Measurements from ENCODE around the gene NFU1.

DNA sequence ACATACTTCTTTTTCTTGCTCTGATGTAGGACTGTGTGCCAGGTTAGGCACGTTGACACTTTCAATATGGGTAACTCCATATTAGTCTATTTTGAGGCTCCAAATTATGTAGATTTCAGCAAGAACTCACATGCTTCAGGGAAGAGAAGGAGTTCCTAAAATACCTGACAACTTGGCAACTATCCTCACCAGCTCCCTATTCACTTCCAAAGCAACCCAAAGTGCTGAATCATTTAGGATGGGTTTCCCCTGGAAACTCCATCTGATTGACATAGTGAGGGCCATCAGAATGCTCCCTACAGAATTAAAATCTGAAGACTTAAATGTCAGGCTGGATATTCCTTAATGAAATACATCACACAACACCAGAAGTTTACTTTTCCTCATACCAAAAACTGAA lies 32.5 kb upstream of the NFU1 start:
- TF ChIP-seq EZH2 (IDR thresholded peaks at IDR 0.05) (no peak), FOSL1 (IDR thresholded peaks at IDR 0.05; ENCODE audit: low read depth) (no peak), CEBPB (IDR thresholded peaks at IDR 0.05; ENCODE audit: low read depth) (no peak), CBX3 (IDR thresholded peaks at IDR 0.05; ENCODE audit: low read depth) (no peak), POLR2AphosphoS5 (IDR thresholded peaks at IDR 0.05; ENCODE audit: low read depth, low read length) (no peak), POLR2A (IDR thresholded peaks at IDR 0.05; ENCODE audit: borderline replicate concordance, extremely low read depth, insufficient read depth, insufficient read length) (no peak), EZH2phosphoT487 (IDR thresholded peaks at IDR 0.05; ENCODE audit: borderline replicate concordance) (no peak)
- TF ChIP-seq, protein P1, sequence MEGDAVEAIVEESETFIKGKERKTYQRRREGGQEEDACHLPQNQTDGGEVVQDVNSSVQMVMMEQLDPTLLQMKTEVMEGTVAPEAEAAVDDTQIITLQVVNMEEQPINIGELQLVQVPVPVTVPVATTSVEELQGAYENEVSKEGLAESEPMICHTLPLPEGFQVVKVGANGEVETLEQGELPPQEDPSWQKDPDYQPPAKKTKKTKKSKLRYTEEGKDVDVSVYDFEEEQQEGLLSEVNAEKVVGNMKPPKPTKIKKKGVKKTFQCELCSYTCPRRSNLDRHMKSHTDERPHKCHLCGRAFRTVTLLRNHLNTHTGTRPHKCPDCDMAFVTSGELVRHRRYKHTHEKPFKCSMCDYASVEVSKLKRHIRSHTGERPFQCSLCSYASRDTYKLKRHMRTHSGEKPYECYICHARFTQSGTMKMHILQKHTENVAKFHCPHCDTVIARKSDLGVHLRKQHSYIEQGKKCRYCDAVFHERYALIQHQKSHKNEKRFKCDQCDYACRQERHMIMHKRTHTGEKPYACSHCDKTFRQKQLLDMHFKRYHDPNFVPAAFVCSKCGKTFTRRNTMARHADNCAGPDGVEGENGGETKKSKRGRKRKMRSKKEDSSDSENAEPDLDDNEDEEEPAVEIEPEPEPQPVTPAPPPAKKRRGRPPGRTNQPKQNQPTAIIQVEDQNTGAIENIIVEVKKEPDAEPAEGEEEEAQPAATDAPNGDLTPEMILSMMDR (IDR thresholded peaks at IDR 0.05 in 2 of 3, conservative IDR thresholded peaks at IDR 0.05 in 1 of 3; ENCODE audit: borderline replicate concordance in 1 of 3, insufficient read depth in 1 of 3, low read depth in 2 of 3, low read length in 2 of 3) = no peak
- TF ChIP-seq, protein P2, sequence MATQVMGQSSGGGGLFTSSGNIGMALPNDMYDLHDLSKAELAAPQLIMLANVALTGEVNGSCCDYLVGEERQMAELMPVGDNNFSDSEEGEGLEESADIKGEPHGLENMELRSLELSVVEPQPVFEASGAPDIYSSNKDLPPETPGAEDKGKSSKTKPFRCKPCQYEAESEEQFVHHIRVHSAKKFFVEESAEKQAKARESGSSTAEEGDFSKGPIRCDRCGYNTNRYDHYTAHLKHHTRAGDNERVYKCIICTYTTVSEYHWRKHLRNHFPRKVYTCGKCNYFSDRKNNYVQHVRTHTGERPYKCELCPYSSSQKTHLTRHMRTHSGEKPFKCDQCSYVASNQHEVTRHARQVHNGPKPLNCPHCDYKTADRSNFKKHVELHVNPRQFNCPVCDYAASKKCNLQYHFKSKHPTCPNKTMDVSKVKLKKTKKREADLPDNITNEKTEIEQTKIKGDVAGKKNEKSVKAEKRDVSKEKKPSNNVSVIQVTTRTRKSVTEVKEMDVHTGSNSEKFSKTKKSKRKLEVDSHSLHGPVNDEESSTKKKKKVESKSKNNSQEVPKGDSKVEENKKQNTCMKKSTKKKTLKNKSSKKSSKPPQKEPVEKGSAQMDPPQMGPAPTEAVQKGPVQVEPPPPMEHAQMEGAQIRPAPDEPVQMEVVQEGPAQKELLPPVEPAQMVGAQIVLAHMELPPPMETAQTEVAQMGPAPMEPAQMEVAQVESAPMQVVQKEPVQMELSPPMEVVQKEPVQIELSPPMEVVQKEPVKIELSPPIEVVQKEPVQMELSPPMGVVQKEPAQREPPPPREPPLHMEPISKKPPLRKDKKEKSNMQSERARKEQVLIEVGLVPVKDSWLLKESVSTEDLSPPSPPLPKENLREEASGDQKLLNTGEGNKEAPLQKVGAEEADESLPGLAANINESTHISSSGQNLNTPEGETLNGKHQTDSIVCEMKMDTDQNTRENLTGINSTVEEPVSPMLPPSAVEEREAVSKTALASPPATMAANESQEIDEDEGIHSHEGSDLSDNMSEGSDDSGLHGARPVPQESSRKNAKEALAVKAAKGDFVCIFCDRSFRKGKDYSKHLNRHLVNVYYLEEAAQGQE (IDR thresholded peaks at IDR 0.05; ENCODE audit: low read depth) = no peak
- TF ChIP-seq, protein P3, sequence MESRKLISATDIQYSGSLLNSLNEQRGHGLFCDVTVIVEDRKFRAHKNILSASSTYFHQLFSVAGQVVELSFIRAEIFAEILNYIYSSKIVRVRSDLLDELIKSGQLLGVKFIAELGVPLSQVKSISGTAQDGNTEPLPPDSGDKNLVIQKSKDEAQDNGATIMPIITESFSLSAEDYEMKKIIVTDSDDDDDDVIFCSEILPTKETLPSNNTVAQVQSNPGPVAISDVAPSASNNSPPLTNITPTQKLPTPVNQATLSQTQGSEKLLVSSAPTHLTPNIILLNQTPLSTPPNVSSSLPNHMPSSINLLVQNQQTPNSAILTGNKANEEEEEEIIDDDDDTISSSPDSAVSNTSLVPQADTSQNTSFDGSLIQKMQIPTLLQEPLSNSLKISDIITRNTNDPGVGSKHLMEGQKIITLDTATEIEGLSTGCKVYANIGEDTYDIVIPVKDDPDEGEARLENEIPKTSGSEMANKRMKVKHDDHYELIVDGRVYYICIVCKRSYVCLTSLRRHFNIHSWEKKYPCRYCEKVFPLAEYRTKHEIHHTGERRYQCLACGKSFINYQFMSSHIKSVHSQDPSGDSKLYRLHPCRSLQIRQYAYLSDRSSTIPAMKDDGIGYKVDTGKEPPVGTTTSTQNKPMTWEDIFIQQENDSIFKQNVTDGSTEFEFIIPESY (IDR thresholded peaks at IDR 0.05; ENCODE audit: extremely low read depth, insufficient replicate concordance, low read length) = no peak
